Measurements from ENCODE around the gene CATSPER3. TPM values are rescaled to one million over a fixed set of nuclear protein-coding genes. Genes with fewer than 3 reads are reported as not detected.
"Not testable (repeated sequence)": the region's sequence is repeated elsewhere in the genome, so short reads cannot be mapped to it uniquely, and the experiment has no call there.

The CATSPER3 gene
- total and polyA plus RNA-seq, 9 donors: 0.36 to 0.85 (median 0.57) TPM

- peaks cover 0 to 3% of the 10 kb centered on the region in 2 donors for H3K9me3 ChIP-seq
- TF ChIP-seq EP300 (IDR thresholded peaks at IDR 0.05): no peak
- no peak for TF ChIP-seq POLR2A (IDR thresholded peaks at IDR 0.05)
- TF ChIP-seq CTCF (IDR thresholded peaks at IDR 0.05): no peak
- 97 to 99% (median 98%) methylated on average over 1 of the region's 1 CpG for WGBS, 3 donors
These were observed 14.5 kb downstream of the CATSPER3 start for GRCh38 chr5:134982230-134982629.

GRCh38 chr5:134989266-134989830 is 21.6 kb downstream of the CATSPER3 start:
- intact Hi-C loops (cut with DNase I): no loop called here
- no peak for DNase-seq
- WGBS, 3 donors: 19 to 51% (median 23%) methylated on average over 3 of the region's 3 CpGs
- TF ChIP-seq EP300 (IDR thresholded peaks at IDR 0.05) (no peak), POLR2A (IDR thresholded peaks at IDR 0.05) (no peak), CTCF (IDR thresholded peaks at IDR 0.05) (no peak)
- H3K9me3 ChIP-seq: no peaks in the 10 kb centered on the region
- H3K27me3 ChIP-seq: no peaks in the 10 kb centered on the region
- H3K4me1 ChIP-seq (ENCODE audit: insufficient read depth): no peaks in the 10 kb centered on the region
- no peaks in the 10 kb centered on the region for H3K36me3 ChIP-seq
- H3K27ac ChIP-seq: no peak overlapping the region
- no peak overlapping the region for H3K4me3 ChIP-seq

More at GRCh38 chr5:134982230-134982629, 14.5 kb downstream of the CATSPER3 start:
- Histone ChIP-seq H3K4me1 (ENCODE audit: insufficient read depth) (no peaks in the 10 kb centered on the region), H3K4me3 (no peak overlapping the region), H3K27me3 (no peaks in the 10 kb centered on the region), H3K27ac (no peak overlapping the region), H3K36me3 (no peaks in the 10 kb centered on the region)
- intact Hi-C loops (cut with DNase I): no loop called here
- DNase-seq: no peak

- H3K9me3 ChIP-seq; H3K27me3 ChIP-seq; H3K4me1 ChIP-seq (ENCODE audit: insufficient read depth); H3K36me3 ChIP-seq; intact Hi-C loops (cut with DNase I); H3K27ac ChIP-seq; DNase-seq; H3K4me3 ChIP-seq: not testable (repeated sequence)
- WGBS, 3 donors: 78 to 88% (median 79%) methylated on average over 5 of the region's 5 CpGs
These were observed 22.5 kb downstream of the CATSPER3 start for GRCh38 chr5:134990183-134990582.

GRCh38 chr5:134992148-134992547 is 24.4 kb downstream of the CATSPER3 start:
- no peak overlapping the region for H3K27ac ChIP-seq

More at GRCh38 chr5:134992148-134992547, 24.4 kb downstream of the CATSPER3 start:
- intact Hi-C loops (cut with DNase I): no loop called here
- TF ChIP-seq CTCF (IDR thresholded peaks at IDR 0.05) (no peak), EP300 (IDR thresholded peaks at IDR 0.05) (no peak), POLR2A (IDR thresholded peaks at IDR 0.05) (no peak)
- no peak overlapping the region for H3K4me3 ChIP-seq
- 93 to 94% (median 93%) methylated on average over 5 of the region's 5 CpGs for WGBS, 3 donors
- H3K27me3 ChIP-seq: no peaks in the 10 kb centered on the region
- H3K36me3 ChIP-seq: no peaks in the 10 kb centered on the region
- no peak for DNase-seq
- H3K4me1 ChIP-seq (ENCODE audit: insufficient read depth): no peaks in the 10 kb centered on the region
- H3K9me3 ChIP-seq: no peaks in the 10 kb centered on the region

Data from ovary (tissue), 9 donors.